GM12878 (cell line): ENCODE results near the gene NUDCD3. TPM values are rescaled to one million over a fixed set of nuclear protein-coding genes. Genes with fewer than 3 reads are reported as not detected.
A peak's percentile ranks its signal among the peaks of the same experiment; 100 is the strongest.

Experiments
- ASH2L ChIP-seq: fragments of 300-600, 200-600 bp; sonication (generic); IDR thresholded peaks from 2 replicates; pipeline ENCODE4 v1.6.1; 2017; ENCODE audit warnings: low read depth, mild to moderate bottlenecking, borderline replicate concordance
- BRCA1 ChIP-seq: IDR thresholded peaks from 2 replicates; pipeline ENCODE4 v1.6.1; 2011; ENCODE audit warnings: low read depth, low read length, improper control_type of control experiment
- CBFB ChIP-seq: IDR thresholded peaks from 2 replicates; pipeline ENCODE4 v1.6.1; 2016; ENCODE audit warnings: antibody characterized with exemption, low read depth
- CBX3 ChIP-seq: fragments of 200-600 bp; sonication (generic); IDR thresholded peaks from 2 replicates; pipeline ENCODE4 v1.6.1; 2016; ENCODE audit warnings: low read depth, borderline replicate concordance
- CBX5 ChIP-seq: sonication (generic); IDR thresholded peaks from 2 replicates; pipeline ENCODE4 v1.6.1; 2016; ENCODE audit warnings: low read depth, moderate library complexity, mild to moderate bottlenecking, inconsistent platforms
- CHD1 ChIP-seq: IDR thresholded peaks from 2 replicates; pipeline ENCODE4 v1.6.1; 2012; ENCODE audit warnings: low read depth, low read length, improper control_type of control experiment
- ETV6 ChIP-seq, 2 experiments: fragments of 450-650 bp in 1 of 2; IDR thresholded peaks in 1 of 2; conservative IDR thresholded peaks in 1 of 2; 2 replicates each; pipeline ENCODE4 v1.6.1; 2014; ENCODE audit warnings: antibody characterized with exemption in 1 of 2, borderline replicate concordance in 1 of 2, low read depth in 1 of 2, mild to moderate bottlenecking in 1 of 2, moderate library complexity in 1 of 2
- FOS ChIP-seq: IDR thresholded peaks from 3 replicates; pipeline ENCODE4 v1.6.1; 2011; ENCODE audit warnings: borderline replicate concordance; ENCODE audit not compliant: insufficient read length; ENCODE audit errors: extremely low read depth
- HCFC1 ChIP-seq: fragments of 150-350 bp; IDR thresholded peaks from 2 replicates; pipeline ENCODE4 v1.6.1; 2014; ENCODE audit warnings: low read length
- IKZF1 ChIP-seq: fragments of 450-650 bp; conservative IDR thresholded peaks from 2 replicates; pipeline ENCODE4 v1.6.1; 2017; ENCODE audit warnings: antibody characterized with exemption, mild to moderate bottlenecking
- IRF4 ChIP-seq: IDR thresholded peaks from 2 replicates; pipeline ENCODE4 v1.6.1; 2011; ENCODE audit warnings: low read depth, low read length
- KDM1A ChIP-seq: fragments of 200-600 bp; sonication (generic); IDR thresholded peaks from 2 replicates; pipeline ENCODE4 v1.6.1; 2016; ENCODE audit warnings: borderline replicate concordance
- MTA3 ChIP-seq: IDR thresholded peaks from 2 replicates; pipeline ENCODE4 v1.6.1; 2012; ENCODE audit warnings: low read length, inconsistent platforms, borderline replicate concordance
- MXI1 ChIP-seq: fragments of 150-350 bp; IDR thresholded peaks from 2 replicates; pipeline ENCODE4 v1.6.1; 2011; ENCODE audit warnings: low read depth, mild to moderate bottlenecking, inconsistent platforms, low read length, improper control_type of control experiment
- NFIC ChIP-seq: IDR thresholded peaks from 2 replicates; pipeline ENCODE4 v1.6.1; 2012; ENCODE audit warnings: low read depth, mild to moderate bottlenecking, inconsistent platforms, low read length, moderate library complexity
- NR2C1 ChIP-seq: fragments of 450-650 bp; IDR thresholded peaks from 2 replicates; pipeline ENCODE4 v1.6.1; 2017; ENCODE audit warnings: antibody characterized with exemption, mild to moderate bottlenecking, moderate library complexity
- PML ChIP-seq: IDR thresholded peaks from 2 replicates; pipeline ENCODE4 v1.6.1; 2012; ENCODE audit warnings: low read length, inconsistent platforms
- POLR2AphosphoS5 ChIP-seq: IDR thresholded peaks from 2 replicates; pipeline ENCODE4 v1.6.1; 2011; ENCODE audit warnings: mild to moderate bottlenecking, low read length, inconsistent platforms
- RAD51 ChIP-seq: fragments of 450-650 bp; IDR thresholded peaks from 2 replicates; pipeline ENCODE4 v1.6.1; 2016; ENCODE audit warnings: moderate library complexity, mild to moderate bottlenecking, inconsistent platforms
- RUNX3 ChIP-seq: IDR thresholded peaks from 2 replicates; pipeline ENCODE4 v1.6.1; 2012; ENCODE audit warnings: low read length, inconsistent platforms
- SIN3A ChIP-seq: IDR thresholded peaks from 2 replicates; pipeline ENCODE4 v1.6.1; 2012; ENCODE audit warnings: low read depth, low read length, improper control_type of control experiment
- SMAD1 ChIP-seq: fragments of 450-650 bp; IDR thresholded peaks from 2 replicates; pipeline ENCODE4 v1.6.1; 2018; ENCODE audit warnings: mild to moderate bottlenecking, low read depth; ENCODE audit not compliant: partially characterized antibody
- SMC3 ChIP-seq: IDR thresholded peaks from 2 replicates; pipeline ENCODE4 v1.6.1; 2011; ENCODE audit warnings: low read length, improper control_type of control experiment, borderline replicate concordance
- STAT1 ChIP-seq: fragments of 450-650 bp; conservative IDR thresholded peaks from 2 replicates; pipeline ENCODE4 v1.6.1; 2014; ENCODE audit warnings: antibody characterized with exemption, mild to moderate bottlenecking
- YY1 ChIP-seq: IDR thresholded peaks from 2 replicates; pipeline ENCODE4 v1.6.1; 2011; ENCODE audit warnings: low read depth, mild to moderate bottlenecking, low read length
- polyA plus RNA-seq, 11 experiments: library from polyadenylated mRNA; depleted of rRNA in 4 of 11; unstranded in 6 of 11; stranded (reverse) in 5 of 11; fragments of >200 nt; fragmentation: Nextera tagmentation in 4 of 11; fragmentation: Illumina TruSeq in 1 of 11; extraction: Ambion mirVana in 4 of 11; extraction: Trizol in 1 of 11; gene quantifications; 1 replicate in 1 of 11; 2 replicates in 10 of 11; pipeline versions ENCODE4 v1.2.1 to v1.2.3, GENCODE V29; 2011 to 2016; ENCODE audit warnings: inconsistent platforms in 2 of 11, missing spikeins in 2 of 11, low read depth in 1 of 11
- total RNA-seq, 4 experiments: library from RNA; depleted of rRNA in 3 of 4; stranded (reverse); fragments of >200 nt in 3 of 4; fragmentation: Illumina TruSeq in 1 of 4; extraction: Trizol in 1 of 4; gene quantifications; 2 replicates each; pipeline versions ENCODE4 v1.2.1 to v1.2.3, GENCODE V29; 2013 to 2021
- TF ChIP-seq, protein P1 (sequence below): fragments of 450-650 bp; IDR thresholded peaks from 2 replicates; pipeline ENCODE4 v1.6.1; 2016; ENCODE audit warnings: mild to moderate bottlenecking, moderate library complexity, borderline replicate concordance
- TF ChIP-seq, protein P2 (sequence below): fragments of 450-650 bp; IDR thresholded peaks from 2 replicates; pipeline ENCODE4 v1.6.1; 2017; ENCODE audit warnings: low read depth, mild to moderate bottlenecking, moderate library complexity

The NUDCD3 gene
- total and polyA plus RNA-seq, 10 of the 15 experiments (the other 5 are each of a cell fraction or from before 2014, with no cell fraction given), result 25.0 to 89.8 (median 46.4) TPM

DNA sequence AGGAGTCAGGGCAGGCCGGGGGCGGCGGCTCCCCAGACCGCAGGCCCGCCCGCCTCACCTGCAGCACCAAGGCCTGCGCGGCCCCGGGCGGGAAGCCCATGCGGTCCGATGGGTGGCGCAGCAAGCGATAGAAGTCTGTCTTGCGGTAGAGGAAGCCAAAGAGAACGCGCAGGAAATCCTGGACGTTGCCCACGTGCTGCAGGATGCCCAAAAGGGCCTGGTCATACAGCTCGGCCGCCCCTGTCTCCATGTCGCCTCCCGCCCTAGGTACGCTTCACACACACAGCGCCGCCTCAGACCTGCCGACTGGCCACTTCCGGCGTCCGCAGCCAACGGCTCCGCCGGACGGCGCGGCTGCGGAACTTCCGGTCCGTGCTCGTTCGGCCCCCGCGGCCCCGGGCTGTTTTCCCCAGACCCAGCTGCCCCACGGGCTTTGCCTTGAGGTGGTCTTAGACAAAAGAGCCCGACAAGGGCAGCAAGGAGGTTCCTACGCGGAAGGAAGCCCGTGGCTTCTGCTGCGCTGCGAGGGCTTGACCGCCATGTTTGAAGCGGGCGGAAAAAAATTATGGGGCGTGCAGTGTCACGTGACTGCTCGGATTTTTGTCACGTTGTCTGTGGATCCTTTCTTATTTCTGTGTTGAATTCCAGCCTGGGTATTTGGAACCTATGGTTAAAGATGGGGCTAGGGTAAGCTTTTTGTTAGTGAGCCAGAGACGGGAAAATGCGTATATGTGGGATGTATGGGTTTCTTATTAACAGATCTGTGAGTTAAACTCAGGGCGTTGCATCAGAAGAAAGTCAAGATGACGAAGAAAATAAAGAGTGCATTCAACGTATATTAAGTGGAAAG lies at the start of gene NUDCD3 (continued):
- TF ChIP-seq, protein P1, sequence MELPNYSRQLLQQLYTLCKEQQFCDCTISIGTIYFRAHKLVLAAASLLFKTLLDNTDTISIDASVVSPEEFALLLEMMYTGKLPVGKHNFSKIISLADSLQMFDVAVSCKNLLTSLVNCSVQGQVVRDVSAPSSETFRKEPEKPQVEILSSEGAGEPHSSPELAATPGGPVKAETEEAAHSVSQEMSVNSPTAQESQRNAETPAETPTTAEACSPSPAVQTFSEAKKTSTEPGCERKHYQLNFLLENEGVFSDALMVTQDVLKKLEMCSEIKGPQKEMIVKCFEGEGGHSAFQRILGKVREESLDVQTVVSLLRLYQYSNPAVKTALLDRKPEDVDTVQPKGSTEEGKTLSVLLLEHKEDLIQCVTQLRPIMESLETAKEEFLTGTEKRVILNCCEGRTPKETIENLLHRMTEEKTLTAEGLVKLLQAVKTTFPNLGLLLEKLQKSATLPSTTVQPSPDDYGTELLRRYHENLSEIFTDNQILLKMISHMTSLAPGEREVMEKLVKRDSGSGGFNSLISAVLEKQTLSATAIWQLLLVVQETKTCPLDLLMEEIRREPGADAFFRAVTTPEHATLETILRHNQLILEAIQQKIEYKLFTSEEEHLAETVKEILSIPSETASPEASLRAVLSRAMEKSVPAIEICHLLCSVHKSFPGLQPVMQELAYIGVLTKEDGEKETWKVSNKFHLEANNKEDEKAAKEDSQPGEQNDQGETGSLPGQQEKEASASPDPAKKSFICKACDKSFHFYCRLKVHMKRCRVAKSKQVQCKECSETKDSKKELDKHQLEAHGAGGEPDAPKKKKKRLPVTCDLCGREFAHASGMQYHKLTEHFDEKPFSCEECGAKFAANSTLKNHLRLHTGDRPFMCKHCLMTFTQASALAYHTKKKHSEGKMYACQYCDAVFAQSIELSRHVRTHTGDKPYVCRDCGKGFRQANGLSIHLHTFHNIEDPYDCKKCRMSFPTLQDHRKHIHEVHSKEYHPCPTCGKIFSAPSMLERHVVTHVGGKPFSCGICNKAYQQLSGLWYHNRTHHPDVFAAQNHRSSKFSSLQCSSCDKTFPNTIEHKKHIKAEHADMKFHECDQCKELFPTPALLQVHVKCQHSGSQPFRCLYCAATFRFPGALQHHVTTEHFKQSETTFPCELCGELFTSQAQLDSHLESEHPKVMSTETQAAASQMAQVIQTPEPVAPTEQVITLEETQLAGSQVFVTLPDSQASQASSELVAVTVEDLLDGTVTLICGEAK, result peak; percentile 99
- TF ChIP-seq CBFB (peak; percentile 72), NFIC (peak; percentile 36; the same call in 1 of the 2 replicates), STAT1 (peak; percentile 70; the same call in 1 of the 2 replicates), RUNX3 (peak; percentile 78), ETV6 (conservative IDR thresholded peaks at IDR 0.05 in 1 of 2, IDR thresholded peaks at IDR 0.05 in 1 of 2; ENCODE audit: borderline replicate concordance in 1 of 2, low read depth in 1 of 2) (no peak), PML (peak; percentile 78; the same call in 1 of the 2 replicates), IKZF1 (peak; percentile 97), FOS (peak; percentile 43), NR2C1 (peak; percentile 83), SIN3A (peak; percentile 91), IRF4 (no peak), CBX5 (no peak; the same call in 1 of the 2 replicates), RAD51 (peak; percentile 100), YY1 (peak; percentile 99), SMAD1 (peak; percentile 37), HCFC1 (peak; percentile 79), MTA3 (no peak), KDM1A (no peak), BRCA1 (no peak), MXI1 (peak; percentile 44), POLR2AphosphoS5 (peak; percentile 89), CHD1 (no peak), CBX3 (no peak), ASH2L (peak; percentile 96), SMC3 (no peak)
- TF ChIP-seq, protein P2, sequence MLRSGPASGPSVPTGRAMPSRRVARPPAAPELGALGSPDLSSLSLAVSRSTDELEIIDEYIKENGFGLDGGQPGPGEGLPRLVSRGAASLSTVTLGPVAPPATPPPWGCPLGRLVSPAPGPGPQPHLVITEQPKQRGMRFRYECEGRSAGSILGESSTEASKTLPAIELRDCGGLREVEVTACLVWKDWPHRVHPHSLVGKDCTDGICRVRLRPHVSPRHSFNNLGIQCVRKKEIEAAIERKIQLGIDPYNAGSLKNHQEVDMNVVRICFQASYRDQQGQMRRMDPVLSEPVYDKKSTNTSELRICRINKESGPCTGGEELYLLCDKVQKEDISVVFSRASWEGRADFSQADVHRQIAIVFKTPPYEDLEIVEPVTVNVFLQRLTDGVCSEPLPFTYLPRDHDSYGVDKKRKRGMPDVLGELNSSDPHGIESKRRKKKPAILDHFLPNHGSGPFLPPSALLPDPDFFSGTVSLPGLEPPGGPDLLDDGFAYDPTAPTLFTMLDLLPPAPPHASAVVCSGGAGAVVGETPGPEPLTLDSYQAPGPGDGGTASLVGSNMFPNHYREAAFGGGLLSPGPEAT, result peak; percentile 97
